ENCODE results near the gene DISP2. TPM values are rescaled to one million over a fixed set of nuclear protein-coding genes. Genes with fewer than 3 reads are reported as not detected.

The DISP2 gene
- total RNA-seq, 1 experiment from 2014 or later: 4.6 TPM

DNA sequence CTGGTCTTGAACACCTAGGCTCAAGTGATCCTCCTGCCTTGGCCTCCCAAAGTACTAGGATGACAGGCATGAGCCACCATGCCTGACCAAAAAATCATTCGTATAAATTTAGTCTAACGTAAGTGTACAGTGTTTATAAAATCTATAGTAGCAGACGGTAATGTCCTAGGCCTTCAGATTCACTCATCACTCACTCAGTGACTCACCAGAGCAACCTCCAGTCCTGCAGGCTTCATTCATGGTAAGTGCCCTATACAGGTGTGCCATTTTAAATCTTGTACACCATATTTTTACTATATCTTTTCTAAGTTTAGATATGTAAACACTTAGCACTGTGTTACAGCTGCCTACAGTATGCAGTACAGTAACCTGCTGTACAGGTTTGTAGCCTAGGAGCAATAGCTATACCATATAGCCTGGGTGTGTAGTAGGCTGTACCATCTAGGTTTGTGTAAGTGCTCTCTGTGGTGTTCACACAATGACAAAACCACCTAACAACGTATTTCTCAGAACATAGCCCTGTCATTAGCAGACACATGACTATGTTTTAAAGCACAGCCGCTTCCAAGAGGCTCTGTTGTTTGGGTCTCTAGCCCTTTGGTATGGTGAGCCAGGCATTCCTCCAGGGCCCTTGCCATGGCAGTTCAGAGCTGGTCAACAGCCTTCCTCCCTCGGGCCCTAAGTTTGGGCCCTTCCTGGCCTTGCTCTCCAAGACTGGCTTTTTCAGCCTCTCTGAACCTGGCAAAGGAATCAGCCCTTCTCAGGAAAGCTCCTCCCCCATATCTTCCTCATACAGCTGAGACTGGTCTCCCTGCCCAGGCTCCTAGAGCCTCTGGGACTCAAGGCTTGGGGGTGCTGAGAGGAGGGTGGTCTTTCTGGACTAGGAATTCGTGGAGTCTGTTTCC, 15.4 kb upstream of the DISP2 start:
- peaks cover 29% of the 10 kb centered on the region for H3K4me1 Mint-ChIP-seq (ENCODE audit: low read depth, unreplicated experiment)
- no peaks in the 10 kb centered on the region for H3K27me3 ChIP-seq (replicated peaks; ENCODE audit: control insufficient read depth, insufficient read depth, low read length)
- no peak for TF ChIP-seq CTCF (IDR thresholded peaks at IDR 0.05; ENCODE audit: insufficient read depth in 1 of 2, low read depth in 1 of 2, low read length in 1 of 2, severe bottlenecking in 1 of 2, unreplicated experiment in 1 of 2)
- no peaks in the 10 kb centered on the region for H3K27me3 Mint-ChIP-seq (ENCODE audit: insufficient read depth, unreplicated experiment)
- no peaks in the 10 kb centered on the region for H3K36me3 ChIP-seq (ENCODE audit: control insufficient read depth, insufficient read depth, low read length)
- no peak for DNase-seq
- POLR2A ChIA-PET: no interaction called here
- H3K9me3 ChIP-seq: no peaks in the 10 kb centered on the region
- intact Hi-C loops (cut with micrococcal nuclease; ENCODE audit: unreplicated experiment): loop anchor here (10.0 kb wide), 2 partner anchors 62 to 162 kb away; partner anchors contain the start of gene IVD
- H3K4me3 ChIP-seq (ENCODE audit: low read depth, low read length): no peak overlapping the region
- BruUV-seq (replicated peaks): no TSS peak
- no peak overlapping the region for H3K4me3 Mint-ChIP-seq (ENCODE audit: unreplicated experiment)
- H3K4me1 ChIP-seq: peaks cover 34% of the 10 kb centered on the region
- H3K9me3 Mint-ChIP-seq (ENCODE audit: unreplicated experiment): no peaks in the 10 kb centered on the region
- CTCF ChIA-PET: interaction anchor here (0.5 to 1.2 kb wide), 5 partner anchors 20 to 189 kb away, joined by 3 to 4 read pairs (median 3); partner anchors contain the start of gene KNSTRN
- no peak overlapping the region for H3K27ac Mint-ChIP-seq (ENCODE audit: unreplicated experiment)
- no peaks in the 10 kb centered on the region for H3K36me3 Mint-ChIP-seq (ENCODE audit: insufficient read depth, unreplicated experiment)

DNA sequence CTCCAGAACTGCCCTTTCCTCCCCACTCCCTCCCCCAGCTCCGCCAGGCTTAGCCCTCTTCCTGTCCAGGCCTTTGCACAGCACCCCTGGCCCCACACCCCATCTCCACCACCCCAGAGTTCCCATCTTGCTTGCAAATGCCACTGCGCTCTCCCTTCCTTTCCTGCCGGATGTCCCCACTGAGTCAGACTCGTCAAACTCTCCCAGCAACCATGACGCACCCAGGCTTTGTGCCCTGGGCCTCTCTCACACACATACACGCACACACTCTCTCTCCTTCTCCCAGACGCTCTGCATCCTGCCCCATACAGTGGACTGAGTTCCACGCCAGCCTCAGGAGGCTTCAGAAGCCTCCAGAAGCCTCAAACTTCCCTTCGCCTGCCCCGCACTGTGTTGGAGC, 14.5 kb upstream of the DISP2 start:
- Mint-ChIP-seq H3K27ac (ENCODE audit: unreplicated experiment) (no peak overlapping the region), H3K36me3 (ENCODE audit: insufficient read depth, unreplicated experiment) (no peaks in the 10 kb centered on the region), H3K9me3 (ENCODE audit: unreplicated experiment) (no peaks in the 10 kb centered on the region), H3K4me3 (ENCODE audit: unreplicated experiment) (no peak overlapping the region), H3K4me1 (ENCODE audit: low read depth, unreplicated experiment) (peaks cover 25% of the 10 kb centered on the region), H3K27me3 (ENCODE audit: insufficient read depth, unreplicated experiment) (no peaks in the 10 kb centered on the region)
- Histone ChIP-seq H3K27me3 (replicated peaks; ENCODE audit: control insufficient read depth, insufficient read depth, low read length) (no peaks in the 10 kb centered on the region), H3K4me1 (peaks cover 39% of the 10 kb centered on the region), H3K9me3 (no peaks in the 10 kb centered on the region), H3K36me3 (ENCODE audit: control insufficient read depth, insufficient read depth, low read length) (no peaks in the 10 kb centered on the region), H3K4me3 (ENCODE audit: low read depth, low read length) (no peak overlapping the region)
- ChIA-PET POLR2A (no interaction called here), CTCF (interaction anchor here (0.5 to 1.8 kb wide), 8 partner anchors 14 to 190 kb away, joined by 3 to 31 read pairs (median 4); partner anchors contain the start of genes DISP2 and KNSTRN)
- intact Hi-C loops (cut with micrococcal nuclease; ENCODE audit: unreplicated experiment): loop anchor here (10.0 kb wide), 2 partner anchors 61 to 161 kb away; partner anchors contain the start of gene IVD
- no TSS peak for BruUV-seq (replicated peaks)
- TF ChIP-seq CTCF (IDR thresholded peaks at IDR 0.05; ENCODE audit: insufficient read depth in 1 of 2, low read depth in 1 of 2, low read length in 1 of 2, severe bottlenecking in 1 of 2, unreplicated experiment in 1 of 2): no peak
- DNase-seq: no peak

- Histone ChIP-seq H3K36me3 (ENCODE audit: control insufficient read depth, insufficient read depth, low read length) (no peaks in the 10 kb centered on the region), H3K4me1 (peaks cover 46% of the 10 kb centered on the region), H3K4me3 (ENCODE audit: low read depth, low read length) (no peak overlapping the region), H3K27me3 (replicated peaks; ENCODE audit: control insufficient read depth, insufficient read depth, low read length) (no peaks in the 10 kb centered on the region), H3K9me3 (no peaks in the 10 kb centered on the region)
- Mint-ChIP-seq H3K4me3 (ENCODE audit: unreplicated experiment) (no peak overlapping the region), H3K36me3 (ENCODE audit: insufficient read depth, unreplicated experiment) (no peaks in the 10 kb centered on the region), H3K9me3 (ENCODE audit: unreplicated experiment) (no peaks in the 10 kb centered on the region), H3K27me3 (ENCODE audit: insufficient read depth, unreplicated experiment) (no peaks in the 10 kb centered on the region), H3K4me1 (ENCODE audit: low read depth, unreplicated experiment) (peaks cover 30% of the 10 kb centered on the region), H3K27ac (ENCODE audit: unreplicated experiment) (no peak overlapping the region)
- POLR2A ChIA-PET: no interaction called here
- DNase-seq: no peak
- CTCF ChIA-PET: interaction anchor here (0.5 to 1.8 kb wide), 12 partner anchors 10 to 78 kb away, joined by 3 to 31 read pairs (median 4); partner anchors contain the start of genes DISP2, IVD, KNSTRN and PLCB2
- intact Hi-C loops (cut with micrococcal nuclease; ENCODE audit: unreplicated experiment): loop anchor here (1.0 to 10.0 kb wide), 3 partner anchors 61 to 161 kb away; partner anchors contain the start of gene IVD
- TF ChIP-seq CTCF (IDR thresholded peaks at IDR 0.05; ENCODE audit: insufficient read depth in 1 of 2, low read depth in 1 of 2, low read length in 1 of 2, severe bottlenecking in 1 of 2, unreplicated experiment in 1 of 2): no peak
- BruUV-seq (replicated peaks): no TSS peak
Observed at GRCh38 chr15:40344217-40344616, 13.8 kb upstream of the DISP2 start.
